ENCODE measurements around the gene EDA. TPM values are rescaled to one million over a fixed set of nuclear protein-coding genes. Genes with fewer than 3 reads are reported as not detected.

The EDA gene
- total RNA-seq, 4 donors from 2014 or later = 0.51 to 3.3 (median 1.3) TPM

GRCh38 chrX:70029863-70030262 lies 413.9 kb downstream of the EDA start:
- Histone ChIP-seq H3K27ac (no peak overlapping the region), H3K36me3 (no peaks in the 10 kb centered on the region), H3K4me3 (no peak overlapping the region), H3K4me1 (no peaks in the 10 kb centered on the region), H3K27me3 (no peaks in the 10 kb centered on the region), H3K9me3 (no peaks in the 10 kb centered on the region)
- DNase-seq (no peak), ATAC-seq (no peak)
- TF ChIP-seq POLR2A (IDR thresholded peaks at IDR 0.05) (no peak), CTCF (IDR thresholded peaks at IDR 0.05 in 4 of 5, conservative IDR thresholded peaks at IDR 0.05 in 1 of 5) (no peak)
- intact Hi-C loops (cut with DNase I; ENCODE audit: low total_unique reads) = loop anchor here (2.0 to 10.0 kb wide), 2 partner anchors 415 to 491 kb away; partner anchors contain the start of gene EDA
- in situ Hi-C loops (cut with MboI; ENCODE audit: low sequenced_read_pairs in 4 of 4) = loop anchor here in 2 of 4 donors (5.0 to 25.0 kb wide), 3 partner anchors 65 to 493 kb away; no protein-coding TSS in a partner anchor

- ATAC-seq (peak; percentile 49 to 56), DNase-seq (peak in 1 of 2 donors; percentile 14)
- Histone ChIP-seq H3K4me3 (no peak overlapping the region), H3K9me3 (no peaks in the 10 kb centered on the region), H3K27me3 (no peaks in the 10 kb centered on the region), H3K27ac (no peak overlapping the region), H3K4me1 (no peaks in the 10 kb centered on the region), H3K36me3 (no peaks in the 10 kb centered on the region)
- intact Hi-C loops (cut with DNase I; ENCODE audit: low total_unique reads) (loop anchor here (2.0 kb wide), 1 partner anchor 492 kb away; no protein-coding TSS in a partner anchor), in situ Hi-C loops (cut with MboI; ENCODE audit: low sequenced_read_pairs in 4 of 4) (loop anchor here in 2 of 4 donors (5.0 to 25.0 kb wide), 3 partner anchors 64 to 493 kb away; no protein-coding TSS in a partner anchor)
- TF ChIP-seq CTCF (IDR thresholded peaks at IDR 0.05 in 4 of 5, conservative IDR thresholded peaks at IDR 0.05 in 1 of 5) = peak in 4 of 5 experiments; percentile 45 to 65 (median 61)
- no peak for TF ChIP-seq POLR2A (IDR thresholded peaks at IDR 0.05)
These were observed 414.4 kb downstream of the EDA start for GRCh38 chrX:70030301-70030767.

- DNase-seq = no peak
- Histone ChIP-seq H3K9me3 (no peaks in the 10 kb centered on the region), H3K27ac (no peak overlapping the region), H3K36me3 (no peaks in the 10 kb centered on the region), H3K27me3 (no peaks in the 10 kb centered on the region), H3K4me1 (no peaks in the 10 kb centered on the region), H3K4me3 (no peak overlapping the region)
- in situ Hi-C loops (cut with MboI; ENCODE audit: low sequenced_read_pairs in 4 of 4) = loop anchor here in 2 of 4 donors (5.0 to 25.0 kb wide), 3 partner anchors 62 to 495 kb away; no protein-coding TSS in a partner anchor
- TF ChIP-seq CTCF (IDR thresholded peaks at IDR 0.05 in 4 of 5, conservative IDR thresholded peaks at IDR 0.05 in 1 of 5) (no peak), POLR2A (IDR thresholded peaks at IDR 0.05) (no peak)
- ATAC-seq = no peak
- intact Hi-C loops (cut with DNase I; ENCODE audit: low total_unique reads) = no loop called here
These were observed 416.9 kb downstream of the EDA start for GRCh38 chrX:70032792-70033191.

- DNase-seq = no peak
- intact Hi-C loops (cut with DNase I; ENCODE audit: low total_unique reads) = no loop called here
These were observed 417.6 kb downstream of the EDA start for GRCh38 chrX:70033348-70034051.

More at GRCh38 chrX:70033348-70034051, 417.6 kb downstream of the EDA start:
- in situ Hi-C loops (cut with MboI; ENCODE audit: low sequenced_read_pairs in 4 of 4) = loop anchor here in 2 of 4 donors (5.0 to 25.0 kb wide), 3 partner anchors 61 to 496 kb away; no protein-coding TSS in a partner anchor
- Histone ChIP-seq H3K4me1 (no peaks in the 10 kb centered on the region), H3K27ac (no peak overlapping the region), H3K36me3 (no peaks in the 10 kb centered on the region), H3K27me3 (no peaks in the 10 kb centered on the region), H3K4me3 (no peak overlapping the region), H3K9me3 (no peaks in the 10 kb centered on the region)
- TF ChIP-seq CTCF (IDR thresholded peaks at IDR 0.05 in 4 of 5, conservative IDR thresholded peaks at IDR 0.05 in 1 of 5) (peak in 4 of 5 experiments; percentile 13 to 52 (median 29)), POLR2A (IDR thresholded peaks at IDR 0.05) (no peak)
- no peak for ATAC-seq

Data from gastrocnemius medialis (tissue), 4 donors.